Ascending aorta (tissue), 2 donors: ENCODE data around the gene BZW1. TPM values are rescaled to one million over a fixed set of nuclear protein-coding genes. Genes with fewer than 3 reads are reported as not detected.
A peak's percentile ranks its signal among the peaks of the same experiment; 100 is the strongest.

Source experiments
- DNase-seq, 2 donors: peaks; one replicate each; pipeline ENCODE4 v3.0.0-alpha.2; 2019; ENCODE audit warnings: low spot score in 2 of 2
- H3K27ac ChIP-seq, 2 donors: fragments of 200-600 bp; sonication (generic); one replicate each; pipeline ENCODE4 v1.5.1; 2016 to 2017; ENCODE audit warnings: mild to moderate bottlenecking in 1 of 2
- H3K27me3 ChIP-seq: fragments of 200-600 bp; sonication (generic); one replicate; pipeline ENCODE4 v1.5.1; 2017
- H3K36me3 ChIP-seq, 2 donors: fragments of 200-600 bp; sonication (generic); one replicate each; pipeline ENCODE4 v1.5.1; 2016
- H3K4me1 ChIP-seq, 2 donors: fragments of 200-600 bp; sonication (generic); one replicate each; pipeline ENCODE4 v1.5.1; 2016 to 2017; ENCODE audit warnings: mild to moderate bottlenecking in 1 of 2
- H3K4me3 ChIP-seq, 2 donors: fragments of 200-600 bp; sonication (generic); one replicate each; pipeline ENCODE4 v1.5.1; 2016 to 2017; ENCODE audit warnings: mild to moderate bottlenecking in 1 of 2
- H3K9me3 ChIP-seq, 2 donors: fragments of 200-600 bp; sonication (generic); one replicate each; pipeline ENCODE4 v1.5.1; 2016
- intact Hi-C: fragments of 100-400 bp; cut with DNase I; formaldehyde crosslinking; loops from one replicate; pipeline ENCODE4 v1.15.1; 2023
- total RNA-seq: library from RNA; depleted of rRNA; stranded (reverse); fragments of >200 nt; gene quantifications from one replicate; pipeline ENCODE4 v1.1.0, GENCODE V29; 2016
- TF ChIP-seq, protein P1 (sequence below), 3 experiments: fragments of 200-600 bp in 2 of 3; fragments of 450-650 bp in 1 of 3; sonication (generic) in 2 of 3; IDR thresholded peaks; one replicate each; pipeline ENCODE4 v1.5.1; 2016 to 2019; ENCODE audit warnings: antibody characterized with exemption in 3 of 3, mild to moderate bottlenecking in 1 of 3, moderate library complexity in 1 of 3

Gene BZW1
- total RNA-seq, 1 donor from 2014 or later = 85.4 TPM

- Histone ChIP-seq H3K27ac (no peak overlapping the region), H3K4me3 (no peak overlapping the region), H3K27me3 (no peaks in the 10 kb centered on the region), H3K4me1 (peaks cover 0 to 9% of the 10 kb centered on the region in 2 donors), H3K9me3 (no peaks in the 10 kb centered on the region), H3K36me3 (no peaks in the 10 kb centered on the region)
- TF ChIP-seq, protein P1, sequence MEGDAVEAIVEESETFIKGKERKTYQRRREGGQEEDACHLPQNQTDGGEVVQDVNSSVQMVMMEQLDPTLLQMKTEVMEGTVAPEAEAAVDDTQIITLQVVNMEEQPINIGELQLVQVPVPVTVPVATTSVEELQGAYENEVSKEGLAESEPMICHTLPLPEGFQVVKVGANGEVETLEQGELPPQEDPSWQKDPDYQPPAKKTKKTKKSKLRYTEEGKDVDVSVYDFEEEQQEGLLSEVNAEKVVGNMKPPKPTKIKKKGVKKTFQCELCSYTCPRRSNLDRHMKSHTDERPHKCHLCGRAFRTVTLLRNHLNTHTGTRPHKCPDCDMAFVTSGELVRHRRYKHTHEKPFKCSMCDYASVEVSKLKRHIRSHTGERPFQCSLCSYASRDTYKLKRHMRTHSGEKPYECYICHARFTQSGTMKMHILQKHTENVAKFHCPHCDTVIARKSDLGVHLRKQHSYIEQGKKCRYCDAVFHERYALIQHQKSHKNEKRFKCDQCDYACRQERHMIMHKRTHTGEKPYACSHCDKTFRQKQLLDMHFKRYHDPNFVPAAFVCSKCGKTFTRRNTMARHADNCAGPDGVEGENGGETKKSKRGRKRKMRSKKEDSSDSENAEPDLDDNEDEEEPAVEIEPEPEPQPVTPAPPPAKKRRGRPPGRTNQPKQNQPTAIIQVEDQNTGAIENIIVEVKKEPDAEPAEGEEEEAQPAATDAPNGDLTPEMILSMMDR (IDR thresholded peaks at IDR 0.05) = no peak
- intact Hi-C loops = no loop called here
- no peak for DNase-seq
Measured at GRCh38 chr2:200791905-200792304, 19.8 kb upstream of the BZW1 start.

DNA sequence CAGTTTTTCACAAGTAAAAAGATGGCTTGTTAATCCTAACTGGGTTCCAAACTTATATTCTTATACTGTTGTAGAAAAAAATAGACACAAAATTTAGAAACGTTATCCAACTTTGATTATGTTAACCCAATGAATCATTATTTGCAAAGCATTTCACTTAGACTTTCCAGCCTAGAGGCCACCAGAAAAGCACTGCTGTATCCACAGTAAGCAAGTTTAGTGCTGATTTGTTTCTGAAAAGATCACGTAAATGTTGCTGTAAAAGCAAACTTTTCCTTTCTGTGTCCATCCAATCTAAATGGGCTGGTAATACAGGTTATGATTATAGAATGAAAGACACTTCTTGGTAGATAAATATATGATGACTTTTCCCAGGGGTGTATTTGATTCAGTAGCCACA is 17.6 kb upstream of the BZW1 start:
- peaks cover 0 to 6% of the 10 kb centered on the region in 2 donors for H3K4me1 ChIP-seq
- no peak overlapping the region for H3K4me3 ChIP-seq
- H3K9me3 ChIP-seq = no peaks in the 10 kb centered on the region
- no peaks in the 10 kb centered on the region for H3K36me3 ChIP-seq
- TF ChIP-seq, protein P1 (IDR thresholded peaks at IDR 0.05) = no peak
- no peak overlapping the region for H3K27ac ChIP-seq
- intact Hi-C loops = no loop called here
- H3K27me3 ChIP-seq = no peaks in the 10 kb centered on the region
- no peak for DNase-seq

DNA sequence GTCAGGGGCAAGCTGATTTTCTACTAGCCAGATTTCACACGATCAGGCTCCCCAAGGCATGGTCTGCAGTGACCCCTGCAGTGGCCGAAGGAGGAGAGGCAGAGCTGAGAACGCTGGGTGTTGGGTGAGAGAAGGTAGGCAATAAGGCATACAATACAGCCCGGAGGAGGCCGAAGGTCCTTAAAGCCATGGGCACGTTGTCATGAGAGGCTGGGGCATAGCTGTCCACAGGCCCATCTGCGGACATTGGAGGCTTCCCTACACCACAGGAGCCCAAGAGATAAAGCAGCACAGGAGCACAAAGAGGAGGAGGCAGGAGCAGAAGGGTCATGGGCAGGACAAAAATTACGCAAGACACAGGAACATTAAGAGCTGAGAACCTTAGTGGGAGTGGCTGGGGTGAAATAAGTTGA is 16.7 kb upstream of the BZW1 start:
- no peaks in the 10 kb centered on the region for H3K9me3 ChIP-seq
- no peak overlapping the region for H3K27ac ChIP-seq
- H3K36me3 ChIP-seq = no peaks in the 10 kb centered on the region
- no peaks in the 10 kb centered on the region for H3K27me3 ChIP-seq
- TF ChIP-seq, protein P1 (IDR thresholded peaks at IDR 0.05) = no peak
- no peak for DNase-seq
- H3K4me3 ChIP-seq = no peak overlapping the region
- peaks cover 0 to 6% of the 10 kb centered on the region in 2 donors for H3K4me1 ChIP-seq
- intact Hi-C loops = no loop called here

DNA sequence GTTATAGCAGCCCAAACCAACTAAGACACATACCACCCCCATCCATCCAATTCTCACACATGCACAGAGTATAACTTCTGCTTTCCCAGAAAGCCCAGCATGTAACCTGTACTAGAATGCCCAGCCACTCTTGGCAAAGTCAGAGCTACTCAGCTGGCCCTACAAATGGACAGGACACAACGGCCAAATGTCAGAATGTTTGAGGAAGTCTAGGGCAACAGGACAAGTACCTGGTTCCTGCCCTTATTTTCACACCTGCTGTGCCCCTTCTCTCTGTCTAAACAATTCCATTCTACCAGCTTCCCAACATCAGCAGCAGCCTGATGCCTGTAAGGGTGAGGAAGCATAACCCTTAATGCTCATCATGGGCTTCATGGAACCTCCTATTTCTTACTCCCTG is 15.1 kb upstream of the BZW1 start:
- intact Hi-C loops = no loop called here
- Histone ChIP-seq H3K27ac (peak overlapping the region in 1 of 2 donors; percentile 38), H3K4me3 (no peak overlapping the region), H3K36me3 (no peaks in the 10 kb centered on the region), H3K9me3 (no peaks in the 10 kb centered on the region), H3K4me1 (peaks cover 0 to 6% of the 10 kb centered on the region in 2 donors), H3K27me3 (no peaks in the 10 kb centered on the region)
- DNase-seq = no peak
- TF ChIP-seq, protein P1 (IDR thresholded peaks at IDR 0.05) = no peak

DNA sequence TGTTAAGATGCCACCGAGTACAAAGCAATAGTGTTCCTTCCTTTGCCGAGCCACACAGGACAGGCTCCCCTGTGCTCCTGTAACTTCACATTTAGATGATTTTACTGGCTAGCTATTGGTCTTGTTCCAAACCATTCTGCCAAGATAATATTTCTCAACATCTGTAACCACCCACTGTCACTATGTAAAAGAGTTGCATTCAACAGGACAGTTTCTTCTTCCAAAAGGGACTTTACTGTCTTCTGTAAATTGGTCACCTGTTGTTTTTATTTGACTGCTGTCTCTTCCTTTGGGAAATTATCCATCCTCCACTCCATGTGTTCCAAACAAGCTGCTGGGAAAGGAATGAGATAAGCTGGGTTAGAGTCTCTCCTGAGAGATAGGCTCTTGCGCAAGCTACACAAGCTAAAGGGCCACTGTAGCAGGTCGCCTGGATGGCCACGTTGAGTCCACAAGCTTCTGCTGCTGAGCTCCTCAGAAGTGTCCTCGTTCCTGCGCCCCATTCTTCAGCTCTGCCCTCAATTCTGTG is 14.4 kb upstream of the BZW1 start:
- no peaks in the 10 kb centered on the region for H3K36me3 ChIP-seq
- peaks cover 0 to 6% of the 10 kb centered on the region in 2 donors for H3K4me1 ChIP-seq
- DNase-seq = no peak
- TF ChIP-seq, protein P1 (IDR thresholded peaks at IDR 0.05) = no peak
- H3K27ac ChIP-seq = peak overlapping the region in 1 of 2 donors; percentile 38
- intact Hi-C loops = no loop called here
- no peaks in the 10 kb centered on the region for H3K9me3 ChIP-seq
- H3K27me3 ChIP-seq = no peaks in the 10 kb centered on the region
- no peak overlapping the region for H3K4me3 ChIP-seq

GRCh38 chr2:200798514-200798913 is 13.2 kb upstream of the BZW1 start:
- Histone ChIP-seq H3K27me3 (no peaks in the 10 kb centered on the region), H3K36me3 (no peaks in the 10 kb centered on the region), H3K9me3 (no peaks in the 10 kb centered on the region), H3K4me3 (no peak overlapping the region), H3K27ac (no peak overlapping the region), H3K4me1 (peaks cover 0 to 6% of the 10 kb centered on the region in 2 donors)
- TF ChIP-seq, protein P1 (IDR thresholded peaks at IDR 0.05) = no peak
- DNase-seq = no peak
- intact Hi-C loops = no loop called here
